Transverse colon (tissue), 4 donors: ENCODE results near the gene EPB41L1. TPM values are rescaled to one million over a fixed set of nuclear protein-coding genes. Genes with fewer than 3 reads are reported as not detected.

Experiments
- DNase-seq: peaks from one replicate; pipeline ENCODE4 v3.0.0-alpha.2; 2019
- H3K27ac ChIP-seq, 4 donors: fragments of 200-600 bp; sonication (generic); 2 replicates each; pipeline ENCODE4 v1.5.1; 2016 to 2018; ENCODE audit warnings: inconsistent platforms in 4 of 4
- H3K27me3 ChIP-seq: fragments of 200-600 bp; sonication (generic); 2 replicates; pipeline ENCODE4 v1.5.1; 2017; ENCODE audit warnings: inconsistent platforms
- H3K36me3 ChIP-seq, 4 donors: fragments of 200-600 bp; sonication (generic); 2 replicates each; pipeline ENCODE4 v1.5.1; 2017 to 2019; ENCODE audit warnings: inconsistent platforms in 4 of 4
- H3K4me1 ChIP-seq, 4 donors: fragments of 200-600 bp; sonication (generic); 2 replicates each; pipeline ENCODE4 v1.5.1; 2017 to 2020; ENCODE audit warnings: inconsistent platforms in 4 of 4
- H3K4me3 ChIP-seq, 4 donors: fragments of 200-600 bp; sonication (generic); 1 replicate in 1 of 4; 2 replicates in 3 of 4; pipeline versions ENCODE4 v1.5.1 to v1.6.1; 2017 to 2019; ENCODE audit warnings: inconsistent platforms in 4 of 4
- H3K9me3 ChIP-seq, 2 donors: fragments of 200-600 bp; sonication (generic); 2 replicates each; pipeline ENCODE4 v1.5.1; 2017 to 2019; ENCODE audit warnings: inconsistent platforms in 2 of 2
- CTCF ChIP-seq, 5 experiments: fragments of 200-600 bp in 3 of 5; fragments of 450-650 bp in 2 of 5; sonication (generic) in 3 of 5; IDR thresholded peaks; 1 replicate in 2 of 5; 2 replicates in 3 of 5; pipeline ENCODE4 v1.5.1; 2016 to 2017; ENCODE audit warnings: antibody characterized with exemption in 5 of 5, inconsistent platforms in 3 of 5, mild to moderate bottlenecking in 2 of 5, moderate library complexity in 1 of 5
- EP300 ChIP-seq: sonication (generic); formaldehyde crosslinking; IDR thresholded peaks from one replicate; pipeline ENCODE4 v1.6.1; 2017; ENCODE audit warnings: antibody characterized with exemption, low read depth
- POLR2A ChIP-seq: fragments of 450-650 bp; IDR thresholded peaks from one replicate; pipeline ENCODE4 v1.6.1; 2016; ENCODE audit warnings: antibody characterized with exemption, mild to moderate bottlenecking, moderate library complexity
- POLR2AphosphoS5 ChIP-seq, 3 donors: sonication (generic); formaldehyde crosslinking; IDR thresholded peaks; one replicate each; pipeline ENCODE4 v1.6.1; 2016; ENCODE audit warnings: antibody characterized with exemption in 3 of 3
- WGBS, 2 donors: methylation state at CpG; one replicate each; pipeline ENCODE4 v1.1.5; 2018; ENCODE audit warnings: low coverage in 1 of 2; 5-methylcytosine and 5-hydroxymethylcytosine counted together
- in situ Hi-C, 4 donors: fragments of 200-750 bp; cut with MboI; loops; one replicate each; pipeline versions ENCODE4 v1.15.0 to v1.15.1; 2017; ENCODE audit warnings: low sequenced_read_pairs in 3 of 4, low pct_ligation_motif_present in 1 of 4, low pct_unique_long_range_greater_than_20kb in 1 of 4
- intact Hi-C: fragments of 100-400 bp; cut with DNase I; formaldehyde crosslinking; loops from one replicate; pipeline ENCODE4 v1.15.1; 2023; ENCODE audit warnings: low total_unique reads
- total RNA-seq, 4 donors: library from RNA; depleted of rRNA; stranded (reverse); fragments of >200 nt; gene quantifications; one replicate each; pipeline ENCODE4 v1.1.0, GENCODE V29; 2016

EPB41L1 gene
- total RNA-seq, 4 donors from 2014 or later = 36.4 to 167 (median 79.4) TPM

GRCh38 chr20:36149469-36149868, 5.1 kb upstream of the EPB41L1 start:
- TF ChIP-seq POLR2A = no peak
- TF ChIP-seq EP300 = no peak
- no peak for TF ChIP-seq POLR2AphosphoS5 (IDR thresholded peaks at IDR 0.05)
- no peak for TF ChIP-seq CTCF (IDR thresholded peaks at IDR 0.05)
- Histone ChIP-seq H3K4me1 (peaks cover 5 to 17% (median 7%) of the 10 kb centered on the region in 4 donors), H3K9me3 (no peaks in the 10 kb centered on the region), H3K4me3 (no peak overlapping the region), H3K36me3 (no peaks in the 10 kb centered on the region), H3K27me3 (no peaks in the 10 kb centered on the region), H3K27ac (no peak overlapping the region)
- intact Hi-C loops (no loop called here), in situ Hi-C loops (no loop called here)
- no peak for DNase-seq
- WGBS, 2 donors = 71% methylated on average over 3 of the region's 3 CpGs; no CpG with 5 or more reads in 1 of the 2 donors

- Histone ChIP-seq H3K36me3 (no peaks in the 10 kb centered on the region), H3K4me1 (peaks cover 5 to 17% (median 7%) of the 10 kb centered on the region in 4 donors), H3K4me3 (no peak overlapping the region), H3K9me3 (no peaks in the 10 kb centered on the region), H3K27me3 (no peaks in the 10 kb centered on the region), H3K27ac (no peak overlapping the region)
- intact Hi-C loops = no loop called here
- 83 to 92% methylated on average over 1 to 3 of the region's 3 CpGs for WGBS, 2 donors
- no peak for DNase-seq
- no peak for TF ChIP-seq EP300
- TF ChIP-seq POLR2AphosphoS5 (IDR thresholded peaks at IDR 0.05) = no peak
- no peak for TF ChIP-seq CTCF (IDR thresholded peaks at IDR 0.05)
- TF ChIP-seq POLR2A = no peak
- in situ Hi-C loops = no loop called here
These were observed 4.1 kb upstream of the EPB41L1 start for GRCh38 chr20:36150489-36150846.

- H3K27me3 ChIP-seq = no peaks in the 10 kb centered on the region
- no peak overlapping the region for H3K4me3 ChIP-seq
- H3K27ac ChIP-seq = no peak overlapping the region
- in situ Hi-C loops (no loop called here), intact Hi-C loops (no loop called here)
- no peak for TF ChIP-seq CTCF (IDR thresholded peaks at IDR 0.05)
- no peak for TF ChIP-seq POLR2AphosphoS5 (IDR thresholded peaks at IDR 0.05)
- TF ChIP-seq POLR2A = no peak
- TF ChIP-seq EP300 = no peak
- H3K36me3 ChIP-seq = no peaks in the 10 kb centered on the region
- peaks cover 5 to 17% (median 7%) of the 10 kb centered on the region in 4 donors for H3K4me1 ChIP-seq
- WGBS, 2 donors = 90 to 100% methylated on average over 1 to 4 of the region's 4 CpGs
- H3K9me3 ChIP-seq = no peaks in the 10 kb centered on the region
- DNase-seq = no peak
These were observed 3.5 kb upstream of the EPB41L1 start for GRCh38 chr20:36150847-36151539.

- no peaks in the 10 kb centered on the region for H3K27me3 ChIP-seq
- no peaks in the 10 kb centered on the region for H3K36me3 ChIP-seq
- TF ChIP-seq CTCF (IDR thresholded peaks at IDR 0.05) (no peak), POLR2AphosphoS5 (IDR thresholded peaks at IDR 0.05) (no peak), POLR2A (no peak), EP300 (no peak)
- no peak overlapping the region for H3K27ac ChIP-seq
- H3K9me3 ChIP-seq = no peaks in the 10 kb centered on the region
- peaks cover 5 to 13% (median 9%) of the 10 kb centered on the region in 4 donors for H3K4me1 ChIP-seq
- intact Hi-C loops = no loop called here
- in situ Hi-C loops = no loop called here
- WGBS, 2 donors = 52 to 65% methylated on average over 3 to 4 of the region's 4 CpGs
- no peak overlapping the region for H3K4me3 ChIP-seq
- no peak for DNase-seq
These were observed 2.3 kb upstream of the EPB41L1 start for GRCh38 chr20:36152261-36152660.
